ENCODE data around the gene VPS8.
A peak's percentile ranks its signal among the peaks of the same experiment; 100 is the strongest.

Gene VPS8

DNA sequence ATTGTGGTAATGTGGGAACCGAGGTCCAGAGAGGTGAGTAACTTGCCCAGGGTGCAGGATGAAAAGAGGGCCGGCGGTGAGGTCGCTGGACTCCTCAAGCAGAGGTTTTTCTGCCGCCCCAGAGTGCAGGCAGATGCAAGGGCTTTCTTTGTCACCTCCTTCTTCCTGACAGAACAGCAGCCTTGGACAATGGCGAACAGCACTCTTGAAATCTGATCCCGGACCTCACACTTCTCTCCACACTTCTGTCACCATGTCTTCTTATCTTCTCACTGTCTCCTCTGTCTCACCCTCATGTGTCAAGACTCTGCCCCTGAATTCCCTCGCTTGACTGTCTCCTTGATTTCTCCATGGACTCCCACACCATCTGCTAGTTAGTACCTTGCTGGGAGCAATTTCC, 15.4 kb upstream of the VPS8 start:
- TF ChIP-seq PAX5 (IDR thresholded peaks at IDR 0.05; ENCODE audit: insufficient read depth, low read length, severe bottlenecking) (no peak), TAF1 (IDR thresholded peaks at IDR 0.05; ENCODE audit: low read depth, low read length) (no peak), POLR2A (IDR thresholded peaks at IDR 0.05; ENCODE audit: low read depth, low read length) (no peak), POLR2AphosphoS5 (IDR thresholded peaks at IDR 0.05; ENCODE audit: low read depth, low read length) (no peak), SPI1 (IDR thresholded peaks at IDR 0.05; ENCODE audit: low read depth, low read length) (no peak), POU2F2 (IDR thresholded peaks at IDR 0.05; ENCODE audit: low read depth, low read length) (no peak)
- FAIRE-seq (no peak), DNase-seq (ENCODE audit: insufficient read length, low spot score) (no peak)

DNA sequence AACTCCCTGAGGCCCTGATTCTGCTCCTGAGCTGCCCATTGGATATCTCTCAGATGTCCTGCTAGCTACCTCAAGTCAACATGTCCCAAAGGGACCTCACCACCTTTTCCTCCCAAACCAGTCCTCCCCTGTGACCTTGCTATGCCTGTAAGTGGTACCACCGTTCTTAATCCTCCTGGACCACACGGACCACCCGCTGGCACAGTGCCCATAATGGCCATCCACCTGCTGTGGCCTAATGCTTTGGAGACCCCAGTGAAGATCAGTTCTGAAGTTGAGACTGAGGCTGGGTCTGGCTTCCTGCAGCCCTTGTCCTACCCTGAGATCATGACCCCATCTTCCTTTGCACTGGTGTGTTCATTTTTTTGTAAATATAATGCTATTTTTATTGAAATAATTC, 15.0 kb upstream of the VPS8 start:
- no peak for DNase-seq (ENCODE audit: insufficient read length, low spot score)
- TF ChIP-seq POLR2A (IDR thresholded peaks at IDR 0.05; ENCODE audit: low read depth, low read length) = no peak
- TF ChIP-seq POLR2AphosphoS5 (IDR thresholded peaks at IDR 0.05; ENCODE audit: low read depth, low read length) = no peak
- no peak for TF ChIP-seq SPI1 (IDR thresholded peaks at IDR 0.05; ENCODE audit: low read depth, low read length)
- TF ChIP-seq PAX5 (IDR thresholded peaks at IDR 0.05; ENCODE audit: insufficient read depth, low read length, severe bottlenecking) = no peak
- TF ChIP-seq POU2F2 (IDR thresholded peaks at IDR 0.05; ENCODE audit: low read depth, low read length) = no peak
- no peak for TF ChIP-seq TAF1 (IDR thresholded peaks at IDR 0.05; ENCODE audit: low read depth, low read length)
- FAIRE-seq = no peak

DNA sequence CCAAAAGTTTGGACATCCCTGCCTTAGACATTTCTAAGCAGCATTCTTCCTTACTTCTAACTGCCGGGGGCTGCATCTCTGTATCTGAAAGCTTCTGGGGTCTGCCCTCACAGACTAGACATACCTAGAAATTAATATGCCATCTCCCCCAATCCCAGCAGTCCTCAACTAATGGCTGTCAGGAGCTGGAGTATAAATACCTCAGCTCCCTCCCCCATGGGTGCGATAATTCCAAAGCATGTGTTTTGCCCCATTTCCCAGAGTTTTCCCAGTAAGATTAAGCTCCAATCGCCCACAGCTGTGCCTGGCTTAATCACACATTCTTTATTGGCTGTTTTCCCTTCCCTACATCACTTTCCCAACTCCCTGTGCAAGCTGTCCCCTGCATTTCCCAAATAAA, 13.8 kb upstream of the VPS8 start:
- TF ChIP-seq POU2F2 (IDR thresholded peaks at IDR 0.05; ENCODE audit: low read depth, low read length) = no peak
- TF ChIP-seq TAF1 (IDR thresholded peaks at IDR 0.05; ENCODE audit: low read depth, low read length) = no peak
- TF ChIP-seq POLR2A (IDR thresholded peaks at IDR 0.05; ENCODE audit: low read depth, low read length) = no peak
- TF ChIP-seq PAX5 (IDR thresholded peaks at IDR 0.05; ENCODE audit: insufficient read depth, low read length, severe bottlenecking) = no peak
- no peak for TF ChIP-seq POLR2AphosphoS5 (IDR thresholded peaks at IDR 0.05; ENCODE audit: low read depth, low read length)
- no peak for TF ChIP-seq SPI1 (IDR thresholded peaks at IDR 0.05; ENCODE audit: low read depth, low read length)
- DNase-seq (ENCODE audit: insufficient read length, low spot score) (no peak), FAIRE-seq (no peak)

GRCh38 chr3:184800349-184800930, 11.5 kb upstream of the VPS8 start:
- TF ChIP-seq PAX5 (IDR thresholded peaks at IDR 0.05; ENCODE audit: insufficient read depth, low read length, severe bottlenecking) = no peak
- no peak for TF ChIP-seq POU2F2 (IDR thresholded peaks at IDR 0.05; ENCODE audit: low read depth, low read length)
- no peak for TF ChIP-seq TAF1 (IDR thresholded peaks at IDR 0.05; ENCODE audit: low read depth, low read length)
- TF ChIP-seq POLR2A (IDR thresholded peaks at IDR 0.05; ENCODE audit: low read depth, low read length) = no peak
- TF ChIP-seq POLR2AphosphoS5 (IDR thresholded peaks at IDR 0.05; ENCODE audit: low read depth, low read length) = no peak
- no peak for TF ChIP-seq SPI1 (IDR thresholded peaks at IDR 0.05; ENCODE audit: low read depth, low read length)
- FAIRE-seq (no peak), DNase-seq (ENCODE audit: insufficient read length, low spot score) (no peak)

DNA sequence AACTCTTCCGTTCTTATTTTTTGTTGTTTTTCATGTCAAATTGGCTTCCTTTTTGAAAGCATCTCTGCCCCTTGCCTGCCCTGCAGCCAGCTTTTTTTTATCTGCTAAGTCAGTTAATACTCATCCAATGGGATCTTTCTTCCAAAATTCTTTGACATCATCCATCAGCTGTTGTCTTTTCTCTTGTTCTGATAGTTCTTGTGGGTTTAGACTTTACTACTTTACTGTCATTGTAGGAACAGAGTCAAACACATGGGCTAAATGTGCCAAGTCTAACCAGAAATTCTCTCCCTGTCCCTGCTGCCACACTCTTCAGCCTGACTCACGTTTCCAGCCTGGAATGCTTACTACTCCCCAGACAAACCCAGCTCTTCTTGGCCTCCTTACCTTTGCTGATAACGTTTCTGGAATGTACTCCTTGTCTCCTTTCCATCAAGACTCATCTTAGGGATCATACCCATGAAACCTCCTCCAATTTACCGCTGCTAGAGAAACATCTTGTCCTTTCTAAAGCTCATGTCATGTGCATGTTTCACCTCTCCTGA, 10.7 kb upstream of the VPS8 start:
- TF ChIP-seq POLR2A (IDR thresholded peaks at IDR 0.05; ENCODE audit: low read depth, low read length) (no peak), POLR2AphosphoS5 (IDR thresholded peaks at IDR 0.05; ENCODE audit: low read depth, low read length) (no peak), SPI1 (IDR thresholded peaks at IDR 0.05; ENCODE audit: low read depth, low read length) (no peak), TAF1 (IDR thresholded peaks at IDR 0.05; ENCODE audit: low read depth, low read length) (no peak), POU2F2 (IDR thresholded peaks at IDR 0.05; ENCODE audit: low read depth, low read length) (no peak), PAX5 (IDR thresholded peaks at IDR 0.05; ENCODE audit: insufficient read depth, low read length, severe bottlenecking) (no peak)
- FAIRE-seq (no peak), DNase-seq (ENCODE audit: insufficient read length, low spot score) (no peak)

DNA sequence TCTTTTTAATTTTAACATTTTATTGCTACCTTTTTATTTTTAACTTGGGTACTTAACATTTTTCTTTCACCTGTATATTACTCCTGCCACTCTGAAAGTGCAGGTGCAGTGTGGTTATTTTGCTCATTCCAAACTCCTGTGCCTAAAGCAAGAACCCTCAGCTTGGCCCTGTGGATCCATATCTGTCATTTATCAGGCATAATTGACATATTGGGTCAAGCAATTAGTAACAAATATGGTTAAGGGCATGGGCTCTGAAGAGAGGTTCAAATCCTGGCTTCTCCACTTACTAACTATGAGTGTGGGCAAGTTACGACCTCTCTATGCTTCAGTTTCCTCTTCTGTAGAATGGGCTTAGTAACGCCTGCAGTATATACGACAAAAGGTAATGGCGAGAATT, 9.8 kb upstream of the VPS8 start:
- DNase-seq (ENCODE audit: insufficient read length, low spot score) (no peak), FAIRE-seq (no peak)
- TF ChIP-seq SPI1 (IDR thresholded peaks at IDR 0.05; ENCODE audit: low read depth, low read length) = no peak
- no peak for TF ChIP-seq PAX5 (IDR thresholded peaks at IDR 0.05; ENCODE audit: insufficient read depth, low read length, severe bottlenecking)
- no peak for TF ChIP-seq POLR2A (IDR thresholded peaks at IDR 0.05; ENCODE audit: low read depth, low read length)
- no peak for TF ChIP-seq POU2F2 (IDR thresholded peaks at IDR 0.05; ENCODE audit: low read depth, low read length)
- no peak for TF ChIP-seq TAF1 (IDR thresholded peaks at IDR 0.05; ENCODE audit: low read depth, low read length)
- no peak for TF ChIP-seq POLR2AphosphoS5 (IDR thresholded peaks at IDR 0.05; ENCODE audit: low read depth, low read length)

- no peak for DNase-seq (ENCODE audit: insufficient read length, low spot score)
- peak; percentile 9 for FAIRE-seq
- TF ChIP-seq POLR2AphosphoS5 (IDR thresholded peaks at IDR 0.05; ENCODE audit: low read depth, low read length) (no peak), PAX5 (IDR thresholded peaks at IDR 0.05; ENCODE audit: insufficient read depth, low read length, severe bottlenecking) (no peak), POLR2A (IDR thresholded peaks at IDR 0.05; ENCODE audit: low read depth, low read length) (no peak), POU2F2 (IDR thresholded peaks at IDR 0.05; ENCODE audit: low read depth, low read length) (no peak), TAF1 (IDR thresholded peaks at IDR 0.05; ENCODE audit: low read depth, low read length) (no peak)
Measured at GRCh38 chr3:184804801-184805200, 7.2 kb upstream of the VPS8 start.

DNA sequence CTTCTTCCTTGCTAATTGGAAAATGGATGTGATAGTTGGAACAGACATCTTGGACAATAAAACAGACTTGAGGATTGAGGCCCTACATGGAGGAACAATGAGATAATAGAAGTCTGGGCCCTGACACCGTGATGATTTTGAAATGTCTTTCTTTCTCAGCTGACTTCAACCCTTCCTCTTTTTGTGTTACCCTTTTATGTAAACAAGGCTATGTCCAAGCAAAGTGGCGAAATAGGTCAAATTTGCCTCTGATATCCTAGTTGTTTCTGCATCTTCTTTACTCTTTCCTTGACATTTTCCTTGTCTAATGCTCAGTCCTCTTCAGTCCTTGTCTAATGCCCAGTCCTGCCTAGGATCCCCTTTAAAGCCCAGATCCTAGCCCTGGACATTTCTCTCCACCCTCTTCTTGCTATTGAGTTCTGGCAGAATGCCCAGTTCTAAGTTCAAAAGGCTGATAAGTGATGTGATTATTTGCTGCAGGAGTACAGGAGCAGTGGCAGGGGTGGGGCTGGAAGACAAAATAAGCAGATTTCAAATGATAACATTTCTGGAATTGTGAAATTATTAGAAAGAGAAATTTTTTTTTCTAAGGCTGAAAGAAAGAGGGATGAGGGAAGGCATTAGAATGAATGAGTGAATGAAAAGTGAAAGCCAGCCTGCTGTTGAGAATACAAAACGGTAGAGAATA, 6.5 kb upstream of the VPS8 start:
- DNase-seq (ENCODE audit: insufficient read length, low spot score) (no peak), FAIRE-seq (no peak)
- TF ChIP-seq POLR2A (IDR thresholded peaks at IDR 0.05; ENCODE audit: low read depth, low read length) = no peak
- TF ChIP-seq SPI1 (IDR thresholded peaks at IDR 0.05; ENCODE audit: low read depth, low read length) = peak; percentile 35; the same call in 1 of the 2 replicates

- TF ChIP-seq POLR2A (IDR thresholded peaks at IDR 0.05; ENCODE audit: low read depth, low read length) = no peak
- no peak for TF ChIP-seq POLR2AphosphoS5 (IDR thresholded peaks at IDR 0.05; ENCODE audit: low read depth, low read length)
- no peak for TF ChIP-seq PAX5 (IDR thresholded peaks at IDR 0.05; ENCODE audit: insufficient read depth, low read length, severe bottlenecking)
- TF ChIP-seq TAF1 (IDR thresholded peaks at IDR 0.05; ENCODE audit: low read depth, low read length) = no peak
- peak; percentile 19; the same call in 1 of the 2 replicates for TF ChIP-seq SPI1 (IDR thresholded peaks at IDR 0.05; ENCODE audit: low read depth, low read length)
- DNase-seq (ENCODE audit: insufficient read length, low spot score) = no peak
- FAIRE-seq = no peak
Measured at GRCh38 chr3:184806567-184807271, 5.2 kb upstream of the VPS8 start.

Data from GM12891 (cell line).